Measurements from ENCODE around the gene MYO7A.
A peak's percentile ranks its signal among the peaks of the same experiment; 100 is the strongest.

The MYO7A gene

DNA sequence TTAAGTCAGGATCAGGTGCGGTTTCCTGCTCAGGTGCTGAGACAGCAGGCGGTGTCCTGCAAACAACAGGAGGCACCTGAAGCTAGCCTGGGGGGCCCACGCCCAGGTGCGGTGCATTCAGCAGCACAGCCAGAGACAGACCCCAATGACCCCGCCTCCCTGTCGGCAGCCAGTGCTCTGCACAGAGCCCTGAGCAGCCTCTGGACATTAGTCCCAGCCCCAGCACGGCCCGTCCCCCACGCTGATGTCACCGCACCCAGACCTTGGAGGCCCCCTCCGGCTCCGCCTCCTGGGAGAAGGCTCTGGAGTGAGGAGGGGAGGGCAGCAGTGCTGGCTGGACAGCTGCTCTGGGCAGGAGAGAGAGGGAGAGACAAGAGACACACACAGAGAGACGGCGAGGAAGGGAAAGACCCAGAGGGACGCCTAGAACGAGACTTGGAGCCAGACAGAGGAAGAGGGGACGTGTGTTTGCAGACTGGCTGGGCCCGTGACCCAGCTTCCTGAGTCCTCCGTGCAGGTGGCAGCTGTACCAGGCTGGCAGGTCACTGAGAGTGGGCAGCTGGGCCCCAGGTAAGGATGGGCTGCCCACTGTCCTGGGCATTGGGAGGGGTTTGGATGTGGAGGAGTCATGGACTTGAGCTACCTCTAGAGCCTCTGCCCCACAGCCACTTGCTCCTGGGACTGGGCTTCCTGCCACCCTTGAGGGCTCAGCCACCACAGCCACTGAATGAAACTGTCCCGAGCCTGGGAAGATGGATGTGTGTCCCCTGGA, at the start of gene MYO7A:
TSS of gene MYO7A (plus strand) at position 327 of the 772 bp plus-strand sequence. CDS start 2,389 bp downstream, outside the sequence.
- peaks cover 0 to 6% of the 10 kb centered on the region in 2 donors for H3K36me3 ChIP-seq (ENCODE audit: control insufficient read depth in 2 of 2, insufficient read depth in 2 of 2, low read length in 2 of 2)
- H3K4me3 ChIP-seq (ENCODE audit: low read length in 2 of 2): peak within 1 kb of the TSS; percentile 55 to 76
- no peaks in the 10 kb centered on the region for H3K9me3 ChIP-seq (ENCODE audit: control insufficient read depth in 2 of 2, low read length in 2 of 2)
- H3K4me1 ChIP-seq (ENCODE audit: control insufficient read depth, insufficient read depth, low read length): peaks cover 23% of the 10 kb centered on the region
- H3K27ac ChIP-seq (ENCODE audit: low read length): no peak within 1 kb of the TSS
- H3K9ac ChIP-seq (ENCODE audit: low read length in 2 of 2): peak within 1 kb of the TSS; percentile 10 to 62
- peaks cover 0 to 7% of the 10 kb centered on the region in 2 donors for H3K27me3 ChIP-seq (ENCODE audit: control insufficient read depth in 1 of 2, insufficient read depth in 2 of 2, low read length in 2 of 2)

DNA sequence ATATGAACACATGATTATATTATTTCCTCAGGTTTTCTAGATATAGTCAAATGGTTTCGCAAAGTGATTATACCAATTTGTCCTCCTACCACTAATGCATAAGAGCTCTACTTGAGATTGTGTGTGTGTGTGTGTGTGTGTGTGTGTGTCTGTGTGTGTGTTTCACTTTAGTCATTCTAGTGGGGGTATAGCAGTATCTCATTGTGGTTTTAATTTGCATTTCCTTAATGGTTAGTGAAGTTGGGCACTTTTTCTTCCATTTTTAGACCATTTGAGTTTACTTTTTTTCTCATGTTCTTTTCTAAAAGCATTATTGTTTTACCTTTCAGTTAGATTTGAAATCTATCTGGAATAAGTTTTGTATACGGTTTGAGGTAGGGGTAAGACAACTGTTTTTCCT, 48.4 kb upstream of the MYO7A start:
- Histone ChIP-seq H3K36me3 (ENCODE audit: control insufficient read depth in 2 of 2, insufficient read depth in 2 of 2, low read length in 2 of 2) (no peaks in the 10 kb centered on the region), H3K27me3 (ENCODE audit: control insufficient read depth in 1 of 2, insufficient read depth in 2 of 2, low read length in 2 of 2) (no peaks in the 10 kb centered on the region), H3K4me3 (ENCODE audit: low read length in 2 of 2) (no peak overlapping the region), H3K9ac (ENCODE audit: low read length in 2 of 2) (no peak overlapping the region), H3K27ac (ENCODE audit: low read length) (no peak overlapping the region), H3K9me3 (ENCODE audit: control insufficient read depth in 2 of 2, low read length in 2 of 2) (no peaks in the 10 kb centered on the region), H3K4me1 (ENCODE audit: control insufficient read depth, insufficient read depth, low read length) (peaks cover 18% of the 10 kb centered on the region)

DNA sequence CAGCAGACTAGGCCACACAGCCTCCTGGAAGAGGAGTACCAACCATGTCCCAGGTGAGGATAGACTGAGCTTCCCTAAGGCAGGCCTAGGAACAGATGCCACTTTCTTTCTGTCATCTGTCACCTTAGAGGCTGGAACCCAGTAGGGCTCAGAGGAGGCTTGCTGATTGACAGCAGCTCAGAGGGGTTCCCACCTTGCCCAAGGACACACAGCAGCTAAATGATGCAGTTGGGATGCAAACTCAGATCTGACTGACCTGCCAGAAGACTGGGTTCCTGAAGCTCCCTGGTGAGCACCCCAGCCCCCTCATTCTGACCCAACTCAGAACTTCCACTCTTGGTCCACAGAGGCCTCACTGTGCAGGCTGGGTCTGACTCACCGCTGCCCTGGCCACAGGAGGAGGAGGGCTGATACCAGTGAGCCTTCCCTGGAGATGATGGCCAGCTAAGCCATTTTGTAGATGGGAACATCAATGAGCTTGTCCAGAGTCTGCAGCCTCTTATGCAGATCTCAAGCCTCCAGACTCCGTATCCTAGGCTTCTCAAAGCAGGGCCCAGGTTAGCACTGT, 47.3 kb upstream of the MYO7A start:
- no peak overlapping the region for H3K27ac ChIP-seq (ENCODE audit: low read length)
- H3K4me1 ChIP-seq (ENCODE audit: control insufficient read depth, insufficient read depth, low read length): peaks cover 12% of the 10 kb centered on the region
- no peak overlapping the region for H3K9ac ChIP-seq (ENCODE audit: low read length in 2 of 2)
- H3K36me3 ChIP-seq (ENCODE audit: control insufficient read depth in 2 of 2, insufficient read depth in 2 of 2, low read length in 2 of 2): peaks cover 0 to under 1% of the 10 kb centered on the region in 2 donors
- H3K4me3 ChIP-seq (ENCODE audit: low read length in 2 of 2): no peak overlapping the region
- H3K9me3 ChIP-seq (ENCODE audit: control insufficient read depth in 2 of 2, low read length in 2 of 2): no peaks in the 10 kb centered on the region
- H3K27me3 ChIP-seq (ENCODE audit: control insufficient read depth in 1 of 2, insufficient read depth in 2 of 2, low read length in 2 of 2): no peaks in the 10 kb centered on the region

DNA sequence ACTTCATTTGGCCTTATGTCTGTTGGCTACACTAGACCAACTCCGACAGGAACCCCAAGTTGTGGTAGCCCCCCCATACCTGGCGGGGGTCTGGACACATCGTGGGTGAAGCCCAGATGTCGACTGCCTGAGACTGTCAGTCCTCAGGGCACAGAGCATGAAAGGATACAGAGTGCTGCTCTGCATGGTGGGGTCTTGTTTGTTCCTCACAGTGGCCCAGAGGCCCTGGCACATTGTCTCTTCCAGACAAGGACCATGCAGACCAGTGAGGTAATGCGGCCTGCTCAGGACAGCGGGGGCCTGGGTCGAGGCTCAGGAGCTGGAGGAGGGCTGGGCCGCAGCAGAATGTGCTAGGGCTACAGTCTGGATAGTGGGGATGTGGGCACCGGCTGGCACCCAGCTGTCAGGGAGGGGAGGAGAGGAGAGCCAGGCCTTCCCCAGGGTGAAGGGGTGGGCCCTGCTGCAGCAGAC, 46.6 kb upstream of the MYO7A start:
- no peak overlapping the region for H3K27ac ChIP-seq (ENCODE audit: low read length)
- peaks cover 12% of the 10 kb centered on the region for H3K4me1 ChIP-seq (ENCODE audit: control insufficient read depth, insufficient read depth, low read length)
- no peaks in the 10 kb centered on the region for H3K9me3 ChIP-seq (ENCODE audit: control insufficient read depth in 2 of 2, low read length in 2 of 2)
- H3K4me3 ChIP-seq (ENCODE audit: low read length in 2 of 2): no peak overlapping the region
- H3K27me3 ChIP-seq (ENCODE audit: control insufficient read depth in 1 of 2, insufficient read depth in 2 of 2, low read length in 2 of 2): no peaks in the 10 kb centered on the region
- H3K36me3 ChIP-seq (ENCODE audit: control insufficient read depth in 2 of 2, insufficient read depth in 2 of 2, low read length in 2 of 2): peaks cover 0 to 3% of the 10 kb centered on the region in 2 donors
- no peak overlapping the region for H3K9ac ChIP-seq (ENCODE audit: low read length in 2 of 2)

DNA sequence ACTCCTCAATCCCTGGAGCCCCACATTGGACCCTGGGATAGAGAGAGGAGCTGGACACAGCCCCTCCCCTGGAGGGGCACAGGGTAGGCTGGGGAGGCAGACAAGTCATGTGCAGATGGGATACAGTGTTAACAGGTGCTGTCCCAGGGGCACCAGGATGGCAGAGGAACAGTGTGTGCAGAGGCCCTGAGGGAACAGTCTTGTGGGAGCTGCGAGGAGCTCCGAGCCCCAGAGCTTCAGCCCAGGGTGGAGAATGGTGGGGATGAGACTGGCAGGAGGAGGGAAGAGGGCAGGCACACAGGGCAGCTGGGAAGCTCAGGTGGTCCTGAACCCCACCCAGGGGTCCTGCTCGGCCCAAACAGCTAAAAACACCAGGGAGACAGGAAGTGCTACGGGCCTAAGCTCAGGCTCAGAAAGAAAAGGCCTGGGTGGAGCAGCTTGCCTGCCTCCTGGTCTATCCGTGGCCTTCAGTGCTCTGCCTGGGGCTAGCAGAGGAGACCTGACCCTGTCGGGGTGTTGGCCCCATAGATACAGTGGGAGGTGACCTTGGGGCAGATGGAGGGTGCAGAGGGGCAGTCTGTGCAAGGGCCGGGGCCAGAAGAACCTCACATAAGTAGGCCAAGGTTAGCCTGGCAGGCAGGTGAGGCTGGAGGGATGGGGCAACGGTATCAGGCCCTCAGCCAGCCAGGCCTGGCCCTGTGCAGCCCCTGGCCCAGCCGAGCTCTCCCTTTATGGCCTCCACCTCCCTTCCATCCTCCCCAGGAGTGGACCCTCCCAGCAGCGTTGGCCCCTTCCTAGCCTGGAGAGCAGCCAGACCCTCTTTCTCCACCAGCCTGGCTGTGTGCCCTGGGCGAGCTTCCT, 45.8 kb upstream of the MYO7A start:
- Histone ChIP-seq H3K9me3 (ENCODE audit: control insufficient read depth in 2 of 2, low read length in 2 of 2) (no peaks in the 10 kb centered on the region), H3K27me3 (ENCODE audit: control insufficient read depth in 1 of 2, insufficient read depth in 2 of 2, low read length in 2 of 2) (no peaks in the 10 kb centered on the region), H3K4me3 (ENCODE audit: low read length in 2 of 2) (no peak overlapping the region), H3K4me1 (ENCODE audit: control insufficient read depth, insufficient read depth, low read length) (peaks cover 12% of the 10 kb centered on the region), H3K9ac (ENCODE audit: low read length in 2 of 2) (peak overlapping the region in 1 of 2 donors; percentile 21), H3K36me3 (ENCODE audit: control insufficient read depth in 2 of 2, insufficient read depth in 2 of 2, low read length in 2 of 2) (peaks cover 0 to 3% of the 10 kb centered on the region in 2 donors), H3K27ac (ENCODE audit: low read length) (peak overlapping the region; percentile 18)

DNA sequence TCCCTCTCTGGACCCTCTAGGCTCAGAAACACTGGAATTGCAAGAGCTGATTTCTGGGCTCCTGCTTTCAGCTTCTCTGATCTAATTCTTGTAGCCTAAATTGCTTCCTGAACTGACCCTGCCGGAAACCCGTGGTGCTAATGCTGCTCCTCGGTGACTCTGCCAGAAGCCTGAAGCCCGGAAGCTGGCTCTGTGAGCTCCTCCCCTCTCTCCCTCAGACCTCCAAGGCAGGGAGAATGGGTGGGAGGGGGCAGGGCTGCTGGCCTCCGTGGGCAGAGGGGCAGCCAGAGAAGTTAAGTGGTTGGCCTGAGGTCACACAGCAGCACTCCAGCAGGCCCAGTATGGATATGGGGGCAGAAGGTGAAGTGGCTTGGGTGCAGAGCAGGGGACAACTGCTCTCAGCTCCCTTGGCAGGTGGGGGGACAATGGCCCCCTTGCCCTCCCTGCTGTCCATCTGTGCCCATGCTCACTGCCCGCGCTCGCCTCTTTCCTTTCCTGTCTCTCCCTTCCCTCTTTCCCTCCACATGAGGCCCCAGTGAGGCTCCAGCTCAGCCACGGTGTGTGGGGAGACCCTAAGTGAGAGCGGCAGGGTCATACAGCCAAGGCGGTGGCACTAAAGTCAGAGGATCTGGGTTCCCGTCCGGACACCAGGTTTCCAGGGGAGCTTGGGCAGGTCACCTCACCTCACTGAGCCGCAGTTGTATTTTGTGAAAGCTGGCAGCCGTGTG, 45.0 kb upstream of the MYO7A start:
- no peaks in the 10 kb centered on the region for H3K27me3 ChIP-seq (ENCODE audit: control insufficient read depth in 1 of 2, insufficient read depth in 2 of 2, low read length in 2 of 2)
- no peaks in the 10 kb centered on the region for H3K9me3 ChIP-seq (ENCODE audit: control insufficient read depth in 2 of 2, low read length in 2 of 2)
- H3K9ac ChIP-seq (ENCODE audit: low read length in 2 of 2): peak overlapping the region in 1 of 2 donors; percentile 21
- no peak overlapping the region for H3K4me3 ChIP-seq (ENCODE audit: low read length in 2 of 2)
- H3K27ac ChIP-seq (ENCODE audit: low read length): peak overlapping the region; percentile 18
- peaks cover 12% of the 10 kb centered on the region for H3K4me1 ChIP-seq (ENCODE audit: control insufficient read depth, insufficient read depth, low read length)
- peaks cover 0 to 3% of the 10 kb centered on the region in 2 donors for H3K36me3 ChIP-seq (ENCODE audit: control insufficient read depth in 2 of 2, insufficient read depth in 2 of 2, low read length in 2 of 2)

DNA sequence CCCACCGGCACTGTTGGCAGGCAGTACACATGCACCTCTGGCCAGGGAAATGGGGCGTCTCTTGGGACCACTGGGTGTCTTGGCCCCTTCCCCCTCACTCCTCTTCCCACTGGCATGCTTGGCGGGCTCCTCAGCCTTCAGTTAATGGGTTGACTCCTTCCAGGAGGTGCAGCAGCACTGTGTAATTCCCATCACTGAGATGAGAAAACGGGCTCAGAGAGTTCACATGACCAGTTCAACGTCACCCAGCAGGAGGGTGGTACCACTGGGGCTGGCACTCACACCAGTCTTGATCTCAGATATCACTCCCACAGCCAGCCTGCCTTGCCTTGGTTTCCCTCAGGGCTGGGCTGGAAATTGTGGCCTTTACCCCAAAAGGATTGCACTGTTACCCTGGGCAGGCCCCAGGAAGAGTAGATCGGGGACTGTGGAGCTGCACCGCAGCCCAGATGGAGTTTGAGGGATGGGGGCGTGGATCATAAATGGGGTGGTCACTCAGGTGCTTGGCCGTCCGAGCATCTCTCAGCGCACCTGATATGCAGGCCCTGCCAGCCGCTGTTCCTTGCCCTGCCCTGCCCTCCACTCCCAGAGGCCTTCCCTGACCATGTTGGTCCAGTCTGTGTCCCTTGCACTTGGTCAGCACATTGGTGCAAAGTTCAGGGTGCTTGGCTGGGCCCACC, 44.3 kb upstream of the MYO7A start:
- H3K27ac ChIP-seq (ENCODE audit: low read length): no peak overlapping the region
- no peak overlapping the region for H3K9ac ChIP-seq (ENCODE audit: low read length in 2 of 2)
- no peaks in the 10 kb centered on the region for H3K27me3 ChIP-seq (ENCODE audit: control insufficient read depth in 1 of 2, insufficient read depth in 2 of 2, low read length in 2 of 2)
- no peaks in the 10 kb centered on the region for H3K9me3 ChIP-seq (ENCODE audit: control insufficient read depth in 2 of 2, low read length in 2 of 2)
- H3K4me1 ChIP-seq (ENCODE audit: control insufficient read depth, insufficient read depth, low read length): peaks cover 12% of the 10 kb centered on the region
- H3K36me3 ChIP-seq (ENCODE audit: control insufficient read depth in 2 of 2, insufficient read depth in 2 of 2, low read length in 2 of 2): peaks cover 0 to 6% of the 10 kb centered on the region in 2 donors
- no peak overlapping the region for H3K4me3 ChIP-seq (ENCODE audit: low read length in 2 of 2)

DNA sequence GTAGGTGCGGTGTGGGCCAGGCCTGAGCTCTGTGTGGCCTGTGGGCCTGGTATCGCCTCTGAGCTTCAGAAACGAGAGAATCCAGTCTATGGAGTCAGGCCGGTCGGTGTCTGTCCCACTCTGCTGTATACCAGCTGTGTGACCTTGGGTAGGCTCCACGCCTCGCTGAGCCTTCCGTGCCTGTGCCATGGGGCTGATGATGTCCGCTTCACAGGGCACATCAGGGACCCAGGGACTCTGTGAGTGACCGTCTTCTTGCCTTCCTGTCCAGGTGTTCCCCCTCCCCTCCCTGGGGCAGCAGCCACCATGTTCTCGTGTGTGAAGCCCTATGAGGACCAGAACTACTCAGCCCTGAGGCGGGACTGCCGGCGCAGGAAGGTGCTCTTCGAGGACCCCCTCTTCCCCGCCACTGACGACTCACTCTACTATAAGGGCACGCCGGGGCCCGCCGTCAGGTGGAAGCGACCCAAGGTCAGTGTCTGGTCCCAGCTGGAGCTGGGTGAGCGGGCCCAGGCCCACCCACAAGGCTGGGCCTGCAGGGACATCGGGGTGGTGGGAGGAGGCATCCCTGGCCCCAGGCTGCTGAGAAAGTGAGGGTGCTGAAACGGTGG, 43.4 kb upstream of the MYO7A start:
- peaks cover 12% of the 10 kb centered on the region for H3K4me1 ChIP-seq (ENCODE audit: control insufficient read depth, insufficient read depth, low read length)
- no peak overlapping the region for H3K4me3 ChIP-seq (ENCODE audit: low read length in 2 of 2)
- H3K27me3 ChIP-seq (ENCODE audit: control insufficient read depth in 1 of 2, insufficient read depth in 2 of 2, low read length in 2 of 2): no peaks in the 10 kb centered on the region
- no peak overlapping the region for H3K9ac ChIP-seq (ENCODE audit: low read length in 2 of 2)
- H3K9me3 ChIP-seq (ENCODE audit: control insufficient read depth in 2 of 2, low read length in 2 of 2): no peaks in the 10 kb centered on the region
- no peak overlapping the region for H3K27ac ChIP-seq (ENCODE audit: low read length)
- peaks cover 0 to 6% of the 10 kb centered on the region in 2 donors for H3K36me3 ChIP-seq (ENCODE audit: control insufficient read depth in 2 of 2, insufficient read depth in 2 of 2, low read length in 2 of 2)

DNA sequence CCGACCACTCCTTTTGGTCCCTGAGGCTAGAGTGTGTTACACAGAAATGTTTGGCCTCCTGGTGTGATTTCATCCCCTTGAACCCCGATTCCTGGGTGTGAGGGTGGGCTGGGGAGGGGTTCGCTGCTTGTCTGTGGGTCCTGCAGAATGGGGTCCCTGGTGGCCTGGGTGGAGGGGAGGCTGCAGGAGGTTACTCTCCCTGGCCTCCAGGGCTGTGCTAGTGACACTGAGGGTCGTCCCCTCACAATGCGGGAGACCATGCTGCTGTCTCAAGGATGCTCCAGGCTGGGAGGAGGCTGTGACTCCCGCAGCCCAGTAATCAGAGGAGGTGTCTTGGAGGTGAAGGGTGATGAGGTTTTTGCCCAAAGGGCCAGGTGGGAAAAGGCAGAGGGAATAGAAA, 42.4 kb upstream of the MYO7A start:
- Histone ChIP-seq H3K4me1 (ENCODE audit: control insufficient read depth, insufficient read depth, low read length) (peaks cover 12% of the 10 kb centered on the region), H3K36me3 (ENCODE audit: control insufficient read depth in 2 of 2, insufficient read depth in 2 of 2, low read length in 2 of 2) (peaks cover 0 to 6% of the 10 kb centered on the region in 2 donors)

More for the DNA sequence above, 42.4 kb upstream of the MYO7A start:
- Histone ChIP-seq H3K9me3 (ENCODE audit: control insufficient read depth in 2 of 2, low read length in 2 of 2) (no peaks in the 10 kb centered on the region), H3K4me3 (ENCODE audit: low read length in 2 of 2) (no peak overlapping the region), H3K9ac (ENCODE audit: low read length in 2 of 2) (no peak overlapping the region), H3K27ac (ENCODE audit: low read length) (no peak overlapping the region), H3K27me3 (ENCODE audit: control insufficient read depth in 1 of 2, insufficient read depth in 2 of 2, low read length in 2 of 2) (no peaks in the 10 kb centered on the region)

Measured in stomach smooth muscle (tissue), 2 donors.